PC-3 (cell line): ENCODE results near the gene CDH13. TPM values are rescaled to one million over a fixed set of nuclear protein-coding genes. Genes with fewer than 3 reads are reported as not detected.

Experiments
- ATAC-seq: fragments of 200-7000 bp; cut with Tn5 transposase; 2 replicates; pipeline ENCODE4 v1.9.1; 2020; ENCODE audit warnings: mild to moderate bottlenecking, moderate library complexity
- BruUV-seq: library from RNA; stranded (reverse); fragments of 400-500 nt; replicated peaks from 2 replicates; lab custom pipeline; 2021; lab: Mats Ljungman, UMichigan
- CTCF ChIA-PET: fragments of 300-600 bp; sonication (Branson Sonifier 250); formaldehyde crosslinking; loops from one replicate; lab custom pipeline; 2022; ENCODE audit warnings: antibody characterized with exemption; lab: Charles Lee
- POLR2A ChIA-PET: fragments of 300-600 bp; sonication (Branson Sonifier 250); formaldehyde crosslinking; loops from one replicate; lab custom pipeline; 2022; ENCODE audit warnings: antibody characterized with exemption; ENCODE audit not compliant: unreplicated experiment; lab: Charles Lee
- DNase-seq: peaks from one replicate; pipeline ENCODE4 v3.0.0-alpha.2; 2015
- H2AFZ ChIP-seq: fragments of 300-600 bp; sonication (generic); 2 replicates; pipeline ENCODE4 v1.6.0; 2016; ENCODE audit warnings: antibody characterized with exemption, low read length
- H3F3A ChIP-seq: fragments of 300-600 bp; sonication (generic); one replicate; pipeline ENCODE4 v1.6.0; 2017; ENCODE audit warnings: antibody characterized with exemption, low read length, control low read depth, mild to moderate bottlenecking; ENCODE audit not compliant: unreplicated experiment
- H3K27ac ChIP-seq: fragments of 300-600 bp; sonication (generic); 2 replicates; pipeline ENCODE4 v1.5.1; 2016; ENCODE audit warnings: mild to moderate bottlenecking, low read length
- H3K27me3 ChIP-seq: fragments of 300-600 bp; sonication (generic); 2 replicates; pipeline ENCODE4 v1.6.1; 2016; ENCODE audit warnings: low read length, mixed read lengths
- H3K36me3 ChIP-seq: fragments of 300-600 bp; sonication (generic); 2 replicates; pipeline ENCODE4 v1.6.1; 2016; ENCODE audit warnings: low read depth, mixed run types, low read length, mixed read lengths
- H3K4me1 ChIP-seq: fragments of 300-600 bp; sonication (generic); 2 replicates; pipeline ENCODE4 v1.5.1; 2016; ENCODE audit warnings: low read length; ENCODE audit not compliant: insufficient read depth
- H3K4me2 ChIP-seq: fragments of 300-600 bp; sonication (generic); 2 replicates; pipeline ENCODE4 v1.6.0; 2016; ENCODE audit warnings: low read length
- H3K4me3 ChIP-seq: fragments of 300-600 bp; sonication (generic); 2 replicates; pipeline ENCODE4 v1.5.1; 2016; ENCODE audit warnings: mild to moderate bottlenecking, low read length, mixed read lengths
- H3K79me2 ChIP-seq: fragments of 300-600 bp; sonication (generic); 2 replicates; pipeline ENCODE4 v1.6.1; 2017; ENCODE audit warnings: low read length, mixed read lengths
- H3K9ac ChIP-seq: fragments of 300-600 bp; sonication (generic); 2 replicates; pipeline ENCODE4 v1.6.0; 2016; ENCODE audit warnings: mild to moderate bottlenecking, low read length
- H3K9me2 ChIP-seq: fragments of 300-600 bp; sonication (generic); replicated peaks from 2 replicates; pipeline ENCODE4 v1.6.1; 2016; ENCODE audit warnings: mixed run types, low read length, mixed read lengths
- H3K9me3 ChIP-seq: fragments of 300-600 bp; sonication (generic); 2 replicates; pipeline ENCODE4 v1.6.1; 2016; ENCODE audit warnings: low read length, mixed read lengths
- H4K20me1 ChIP-seq: fragments of 300-600 bp; sonication (generic); 2 replicates; pipeline ENCODE4 v1.6.1; 2016; ENCODE audit warnings: low read length, mixed read lengths
- EZH2 ChIP-seq: fragments of 300-600 bp; sonication (generic); IDR thresholded peaks from one replicate; pipeline ENCODE4 v1.6.1; 2017; ENCODE audit warnings: antibody characterized with exemption, mild to moderate bottlenecking, low read length; ENCODE audit not compliant: unreplicated experiment
- EZH2phosphoT487 ChIP-seq: fragments of 300-600 bp; sonication (generic); IDR thresholded peaks from 2 replicates; pipeline ENCODE4 v1.6.1; 2018; ENCODE audit warnings: mild to moderate bottlenecking, antibody characterized with exemption, low read length, borderline replicate concordance
- intact Hi-C: fragments of 100-400 bp; cut with micrococcal nuclease; formaldehyde crosslinking; loops from 2 replicates; pipeline ENCODE4 v1.9.0; 2023
- total RNA-seq: library from RNA; depleted of rRNA; stranded (reverse); fragments of >200 nt; gene quantifications from 2 replicates; pipeline ENCODE4 v1.2.3, GENCODE V29; 2014
- TF ChIP-seq, protein P1 (sequence below): fragments of 300-600 bp; sonication (generic); conservative IDR thresholded peaks from 2 replicates; pipeline ENCODE4 v1.5.1; 2017; ENCODE audit warnings: antibody characterized with exemption, low read depth, mild to moderate bottlenecking, low read length

The CDH13 gene
- total RNA-seq, 1 experiment from 2014 or later, result 0.36 TPM

DNA sequence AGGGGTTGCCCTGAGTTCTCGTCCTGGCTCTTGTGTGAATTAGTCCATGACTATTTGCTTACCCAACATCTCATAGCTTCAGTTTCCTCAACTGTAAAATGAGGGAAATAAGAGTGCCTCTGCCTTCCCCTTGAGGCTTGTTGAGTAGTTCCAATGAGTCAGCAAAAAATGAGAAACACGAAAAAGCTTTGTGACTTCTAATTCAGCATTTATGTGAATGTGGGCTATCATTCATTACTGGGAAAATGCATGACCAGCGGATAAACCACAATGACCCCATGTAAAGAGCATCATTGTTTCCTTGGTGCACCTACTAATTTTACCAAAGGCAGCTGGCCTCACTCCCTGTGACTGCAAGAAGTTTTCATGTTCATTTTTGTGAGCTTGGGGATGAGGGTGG, 806.4 kb downstream of the CDH13 start:
- no peak overlapping the region for H3K4me3 ChIP-seq
- H3K9me2 ChIP-seq, result no peaks in the 10 kb centered on the region
- ChIA-PET POLR2A (no interaction called here), CTCF (no interaction called here)
- no peak overlapping the region for H3K27ac ChIP-seq
- no peaks in the 10 kb centered on the region for H3K9me3 ChIP-seq
- no peaks in the 10 kb centered on the region for H3K36me3 ChIP-seq
- H3K79me2 ChIP-seq, result no peaks in the 10 kb centered on the region
- no peaks in the 10 kb centered on the region for H4K20me1 ChIP-seq
- ATAC-seq (no peak), DNase-seq (no peak)
- no peak overlapping the region for H3K9ac ChIP-seq
- H3K27me3 ChIP-seq, result no peaks in the 10 kb centered on the region
- no peaks in the 10 kb centered on the region for H3K4me1 ChIP-seq
- H3K4me2 ChIP-seq, result no peak overlapping the region
- TF ChIP-seq EZH2, result no peak
- no peak for TF ChIP-seq EZH2phosphoT487
- TF ChIP-seq, protein P1, sequence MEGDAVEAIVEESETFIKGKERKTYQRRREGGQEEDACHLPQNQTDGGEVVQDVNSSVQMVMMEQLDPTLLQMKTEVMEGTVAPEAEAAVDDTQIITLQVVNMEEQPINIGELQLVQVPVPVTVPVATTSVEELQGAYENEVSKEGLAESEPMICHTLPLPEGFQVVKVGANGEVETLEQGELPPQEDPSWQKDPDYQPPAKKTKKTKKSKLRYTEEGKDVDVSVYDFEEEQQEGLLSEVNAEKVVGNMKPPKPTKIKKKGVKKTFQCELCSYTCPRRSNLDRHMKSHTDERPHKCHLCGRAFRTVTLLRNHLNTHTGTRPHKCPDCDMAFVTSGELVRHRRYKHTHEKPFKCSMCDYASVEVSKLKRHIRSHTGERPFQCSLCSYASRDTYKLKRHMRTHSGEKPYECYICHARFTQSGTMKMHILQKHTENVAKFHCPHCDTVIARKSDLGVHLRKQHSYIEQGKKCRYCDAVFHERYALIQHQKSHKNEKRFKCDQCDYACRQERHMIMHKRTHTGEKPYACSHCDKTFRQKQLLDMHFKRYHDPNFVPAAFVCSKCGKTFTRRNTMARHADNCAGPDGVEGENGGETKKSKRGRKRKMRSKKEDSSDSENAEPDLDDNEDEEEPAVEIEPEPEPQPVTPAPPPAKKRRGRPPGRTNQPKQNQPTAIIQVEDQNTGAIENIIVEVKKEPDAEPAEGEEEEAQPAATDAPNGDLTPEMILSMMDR, result no peak
- H2AFZ ChIP-seq, result no peak overlapping the region
- no TSS peak for BruUV-seq
- intact Hi-C loops, result no loop called here
- no peaks in the 10 kb centered on the region for H3F3A ChIP-seq

- no peaks in the 10 kb centered on the region for H4K20me1 ChIP-seq
- no peaks in the 10 kb centered on the region for H3K36me3 ChIP-seq
- no peaks in the 10 kb centered on the region for H3K27me3 ChIP-seq
- DNase-seq (no peak), ATAC-seq (no peak)
- H3K4me2 ChIP-seq, result no peak overlapping the region
- no TSS peak for BruUV-seq
- TF ChIP-seq EZH2phosphoT487 (no peak), EZH2 (no peak)
- TF ChIP-seq, protein P1, result no peak
- H3K9me2 ChIP-seq, result no peaks in the 10 kb centered on the region
- H3K27ac ChIP-seq, result no peak overlapping the region
- ChIA-PET CTCF (no interaction called here), POLR2A (no interaction called here)
- intact Hi-C loops, result no loop called here
- H3K79me2 ChIP-seq, result no peaks in the 10 kb centered on the region
- H3K4me1 ChIP-seq, result no peaks in the 10 kb centered on the region
- no peaks in the 10 kb centered on the region for H3F3A ChIP-seq
- no peak overlapping the region for H2AFZ ChIP-seq
- no peaks in the 10 kb centered on the region for H3K9me3 ChIP-seq
- no peak overlapping the region for H3K4me3 ChIP-seq
- no peak overlapping the region for H3K9ac ChIP-seq
Observed at GRCh38 chr16:83437036-83437435, 810.3 kb downstream of the CDH13 start.

DNA sequence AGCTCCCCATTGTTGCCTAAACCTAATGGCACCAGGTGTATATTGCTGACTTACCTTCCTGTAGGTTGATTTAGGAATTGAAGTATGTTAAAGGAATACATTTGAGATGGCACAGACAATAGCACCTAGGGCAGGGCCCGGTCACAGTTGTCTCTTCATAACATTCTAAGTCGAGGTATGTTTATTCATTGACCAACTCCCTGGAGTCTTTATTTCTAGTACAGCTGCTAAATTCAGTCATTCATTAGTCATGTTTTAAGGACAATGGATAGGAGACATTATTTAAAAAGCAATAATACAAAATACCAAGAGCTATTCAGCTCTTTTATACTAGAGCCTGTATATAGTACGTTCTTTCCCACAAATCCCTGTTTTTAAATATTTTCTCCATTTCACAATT, 811.6 kb downstream of the CDH13 start:
- ATAC-seq (no peak), DNase-seq (no peak)
- no peak overlapping the region for H3K4me3 ChIP-seq
- no TSS peak for BruUV-seq
- H3K4me2 ChIP-seq, result no peak overlapping the region
- H3K27ac ChIP-seq, result no peak overlapping the region
- no peaks in the 10 kb centered on the region for H3K79me2 ChIP-seq
- H2AFZ ChIP-seq, result no peak overlapping the region
- ChIA-PET POLR2A (no interaction called here), CTCF (no interaction called here)
- no peaks in the 10 kb centered on the region for H4K20me1 ChIP-seq
- H3K27me3 ChIP-seq, result no peaks in the 10 kb centered on the region
- no peaks in the 10 kb centered on the region for H3K9me3 ChIP-seq
- H3K36me3 ChIP-seq, result no peaks in the 10 kb centered on the region
- intact Hi-C loops, result no loop called here
- H3K9me2 ChIP-seq, result no peaks in the 10 kb centered on the region
- TF ChIP-seq EZH2phosphoT487 (no peak), EZH2 (no peak)
- TF ChIP-seq, protein P1, result no peak
- H3K4me1 ChIP-seq, result no peaks in the 10 kb centered on the region
- no peak overlapping the region for H3K9ac ChIP-seq
- no peaks in the 10 kb centered on the region for H3F3A ChIP-seq
